OCI-LY3 (cell line): ENCODE data around the gene HNRNPUL1.

Experiments
- H2AFZ ChIP-seq: fragments of 200-600, 300-600 bp; shearing (Covaris generic); 2 replicates; pipeline ENCODE4 v1.6.0; 2014; ENCODE audit warnings: antibody characterized with exemption, low read depth, low read length
- H3K27ac ChIP-seq: fragments of 200-600, 300-600 bp; sonication (generic); 2 replicates; pipeline ENCODE4 v1.5.1; 2014; ENCODE audit warnings: mild to moderate bottlenecking, low read length, moderate library complexity, mixed read lengths
- H3K27me3 ChIP-seq: fragments of 200-600, 300-600 bp; sonication (generic); 2 replicates; pipeline ENCODE4 v1.6.1; 2014; ENCODE audit warnings: low read depth, low read length, mixed read lengths
- H3K36me3 ChIP-seq: fragments of 200-600, 300-600 bp; sonication (generic); replicated peaks from 2 replicates; pipeline ENCODE3; 2014; ENCODE audit warnings: low read depth, low read length, mixed read lengths
- H3K4me1 ChIP-seq: fragments of 300-600, 200-600 bp; sonication (generic); 2 replicates; pipeline ENCODE4 v1.6.1; 2014; ENCODE audit warnings: low read length, mixed read lengths
- H3K4me2 ChIP-seq: fragments of 200-600, 300-600 bp; sonication (generic); 2 replicates; pipeline ENCODE4 v1.6.1; 2014; ENCODE audit warnings: low read length, mixed read lengths
- H3K4me3 ChIP-seq: fragments of 300-600, 200-600 bp; sonication (generic); 2 replicates; pipeline ENCODE4 v1.5.1; 2014; ENCODE audit warnings: antibody characterized with exemption, mild to moderate bottlenecking, low read length, moderate library complexity
- H3K79me2 ChIP-seq: fragments of 300-600, 200-600 bp; shearing (Covaris generic); 2 replicates; pipeline ENCODE4 v1.6.1; 2014; ENCODE audit warnings: mild to moderate bottlenecking, low read length, mixed read lengths
- H3K9ac ChIP-seq: fragments of 300-600, 200-600 bp; shearing (Covaris generic); 2 replicates; pipeline ENCODE4 v1.6.0; 2014; ENCODE audit warnings: mild to moderate bottlenecking, low read length, moderate library complexity
- H3K9me3 ChIP-seq: fragments of 200-600, 300-600 bp; shearing (Covaris generic); 2 replicates; pipeline ENCODE4 v1.6.1; 2014; ENCODE audit warnings: low read length, mixed read lengths; ENCODE audit not compliant: insufficient read depth
- H4K20me1 ChIP-seq: fragments of 200-600, 300-600 bp; sonication (generic); 2 replicates; pipeline ENCODE4 v1.6.1; 2016; ENCODE audit warnings: low read length, mixed read lengths; ENCODE audit not compliant: insufficient read depth
- EZH2phosphoT487 ChIP-seq: fragments of 200-600 bp; shearing (Covaris generic); IDR thresholded peaks from 2 replicates; pipeline ENCODE4 v1.6.1; 2018; ENCODE audit warnings: antibody characterized with exemption, mixed run types, low read depth
- TF ChIP-seq, protein P1 (sequence below): fragments of 200-600, 300-600 bp; sonication (generic); IDR thresholded peaks from 2 replicates; pipeline ENCODE4 v1.5.1; 2014; ENCODE audit warnings: antibody characterized with exemption, low read length, low read depth

HNRNPUL1 gene

DNA sequence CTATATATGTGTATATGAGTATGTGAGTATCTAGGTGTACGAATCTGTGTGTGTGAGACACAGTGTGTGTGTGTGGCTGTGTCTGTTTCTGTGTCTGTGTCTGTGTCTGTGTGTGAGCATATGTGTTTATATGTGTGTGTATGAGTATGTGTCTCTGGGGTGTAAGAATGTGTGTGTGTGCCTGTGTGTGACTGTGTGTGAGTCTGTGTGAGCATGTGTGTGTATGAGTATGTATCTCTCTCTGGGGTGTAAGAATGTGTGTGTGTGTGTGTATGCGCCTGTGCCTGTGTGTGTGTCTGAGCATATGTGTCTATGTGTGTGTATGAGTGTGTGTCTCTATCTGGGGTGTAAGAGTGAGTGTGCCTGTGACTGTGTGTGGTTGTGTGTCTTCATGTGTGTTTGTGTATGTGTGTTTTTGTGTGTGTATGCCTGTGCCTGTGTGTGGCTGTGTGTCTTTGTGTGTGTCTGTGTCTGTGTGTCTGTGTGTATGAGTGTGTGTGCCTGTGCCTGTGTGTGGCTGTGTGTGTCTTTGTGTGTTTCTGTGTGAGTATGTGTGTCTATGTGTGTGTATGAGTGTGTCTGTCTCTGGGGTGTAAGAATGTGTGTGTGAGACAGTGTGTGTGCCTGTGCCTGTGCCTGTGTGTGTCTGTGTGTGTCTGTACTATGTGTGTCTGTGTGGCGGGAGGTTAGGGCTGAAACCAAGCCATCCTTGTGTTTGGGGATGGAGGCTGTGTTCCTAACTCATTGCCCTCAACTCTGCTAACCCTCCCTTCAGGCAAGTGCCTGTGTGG lies 33.9 kb upstream of the HNRNPUL1 start:
- H3K9ac ChIP-seq = no peak overlapping the region
- H3K4me3 ChIP-seq = no peak overlapping the region
- no peak overlapping the region for H3K4me2 ChIP-seq
- H4K20me1 ChIP-seq = no peaks in the 10 kb centered on the region
- H3K27me3 ChIP-seq = no peaks in the 10 kb centered on the region
- no peak overlapping the region for H3K27ac ChIP-seq
- TF ChIP-seq, protein P1, sequence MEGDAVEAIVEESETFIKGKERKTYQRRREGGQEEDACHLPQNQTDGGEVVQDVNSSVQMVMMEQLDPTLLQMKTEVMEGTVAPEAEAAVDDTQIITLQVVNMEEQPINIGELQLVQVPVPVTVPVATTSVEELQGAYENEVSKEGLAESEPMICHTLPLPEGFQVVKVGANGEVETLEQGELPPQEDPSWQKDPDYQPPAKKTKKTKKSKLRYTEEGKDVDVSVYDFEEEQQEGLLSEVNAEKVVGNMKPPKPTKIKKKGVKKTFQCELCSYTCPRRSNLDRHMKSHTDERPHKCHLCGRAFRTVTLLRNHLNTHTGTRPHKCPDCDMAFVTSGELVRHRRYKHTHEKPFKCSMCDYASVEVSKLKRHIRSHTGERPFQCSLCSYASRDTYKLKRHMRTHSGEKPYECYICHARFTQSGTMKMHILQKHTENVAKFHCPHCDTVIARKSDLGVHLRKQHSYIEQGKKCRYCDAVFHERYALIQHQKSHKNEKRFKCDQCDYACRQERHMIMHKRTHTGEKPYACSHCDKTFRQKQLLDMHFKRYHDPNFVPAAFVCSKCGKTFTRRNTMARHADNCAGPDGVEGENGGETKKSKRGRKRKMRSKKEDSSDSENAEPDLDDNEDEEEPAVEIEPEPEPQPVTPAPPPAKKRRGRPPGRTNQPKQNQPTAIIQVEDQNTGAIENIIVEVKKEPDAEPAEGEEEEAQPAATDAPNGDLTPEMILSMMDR = no peak
- no peak for TF ChIP-seq EZH2phosphoT487
- H3K4me1 ChIP-seq = no peaks in the 10 kb centered on the region; the same call in 1 of the 2 replicates
- no peak overlapping the region for H2AFZ ChIP-seq
- H3K79me2 ChIP-seq = no peaks in the 10 kb centered on the region
- no peaks in the 10 kb centered on the region for H3K9me3 ChIP-seq
- no peaks in the 10 kb centered on the region for H3K36me3 ChIP-seq

DNA sequence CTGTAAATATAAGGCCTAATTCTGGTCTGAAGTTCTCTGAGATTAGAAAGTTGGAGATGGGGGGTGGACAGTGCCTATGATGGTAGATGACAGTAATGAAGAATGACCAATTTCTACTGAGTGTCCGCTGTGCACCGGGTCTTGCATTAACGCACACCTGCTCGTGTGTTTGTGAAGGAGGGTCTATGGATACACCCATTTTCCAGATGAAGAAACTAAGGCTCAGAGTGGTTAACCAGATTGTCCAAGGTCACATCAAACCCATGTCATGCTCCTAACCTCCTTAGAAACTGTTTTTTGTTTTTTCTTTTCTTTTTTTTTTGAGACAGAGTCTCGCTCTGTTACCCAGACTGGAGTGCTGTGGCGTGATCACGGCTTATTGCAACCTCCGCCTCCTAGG lies 31.5 kb upstream of the HNRNPUL1 start:
- no peak overlapping the region for H2AFZ ChIP-seq
- no peak overlapping the region for H3K9ac ChIP-seq
- no peaks in the 10 kb centered on the region for H4K20me1 ChIP-seq
- H3K4me1 ChIP-seq = no peaks in the 10 kb centered on the region; the same call in 1 of the 2 replicates
- no peaks in the 10 kb centered on the region for H3K36me3 ChIP-seq
- H3K27me3 ChIP-seq = no peaks in the 10 kb centered on the region
- H3K4me2 ChIP-seq = no peak overlapping the region
- no peak overlapping the region for H3K4me3 ChIP-seq
- TF ChIP-seq, protein P1 = no peak
- no peak for TF ChIP-seq EZH2phosphoT487
- no peaks in the 10 kb centered on the region for H3K9me3 ChIP-seq
- H3K27ac ChIP-seq = no peak overlapping the region
- no peaks in the 10 kb centered on the region for H3K79me2 ChIP-seq

DNA sequence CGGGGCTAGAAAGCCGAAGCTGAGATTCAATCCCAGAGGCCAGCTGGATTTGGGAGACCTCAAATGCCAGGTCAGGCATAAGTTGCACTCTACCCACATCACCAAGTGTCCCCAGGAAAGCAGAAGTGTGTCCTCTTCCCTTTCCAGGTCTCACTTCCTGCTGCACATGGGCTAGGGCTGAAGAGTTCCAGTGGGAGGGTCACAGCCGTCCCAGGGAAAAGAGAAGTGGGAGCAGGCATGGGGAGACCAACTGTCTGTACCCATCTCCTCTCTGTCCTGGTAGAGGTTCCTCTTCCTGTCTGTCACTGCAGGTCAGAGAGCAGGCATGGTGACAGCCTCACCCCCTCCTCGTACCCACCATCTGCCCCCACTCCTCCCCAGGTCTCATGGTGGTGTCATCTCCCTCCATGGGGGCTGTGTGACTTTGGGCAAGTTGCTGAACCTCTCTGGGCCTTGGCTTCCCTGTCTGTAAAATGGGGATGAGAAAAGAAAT lies 30.4 kb upstream of the HNRNPUL1 start:
- no peaks in the 10 kb centered on the region for H4K20me1 ChIP-seq
- no peaks in the 10 kb centered on the region; the same call in 1 of the 2 replicates for H3K4me1 ChIP-seq
- H3K4me3 ChIP-seq = no peak overlapping the region
- H3K9me3 ChIP-seq = no peaks in the 10 kb centered on the region
- no peak overlapping the region for H3K9ac ChIP-seq
- no peak overlapping the region for H2AFZ ChIP-seq
- no peaks in the 10 kb centered on the region for H3K79me2 ChIP-seq
- H3K4me2 ChIP-seq = no peak overlapping the region
- H3K27me3 ChIP-seq = no peaks in the 10 kb centered on the region
- TF ChIP-seq EZH2phosphoT487 = no peak
- TF ChIP-seq, protein P1 = no peak
- no peak overlapping the region for H3K27ac ChIP-seq
- no peaks in the 10 kb centered on the region for H3K36me3 ChIP-seq

DNA sequence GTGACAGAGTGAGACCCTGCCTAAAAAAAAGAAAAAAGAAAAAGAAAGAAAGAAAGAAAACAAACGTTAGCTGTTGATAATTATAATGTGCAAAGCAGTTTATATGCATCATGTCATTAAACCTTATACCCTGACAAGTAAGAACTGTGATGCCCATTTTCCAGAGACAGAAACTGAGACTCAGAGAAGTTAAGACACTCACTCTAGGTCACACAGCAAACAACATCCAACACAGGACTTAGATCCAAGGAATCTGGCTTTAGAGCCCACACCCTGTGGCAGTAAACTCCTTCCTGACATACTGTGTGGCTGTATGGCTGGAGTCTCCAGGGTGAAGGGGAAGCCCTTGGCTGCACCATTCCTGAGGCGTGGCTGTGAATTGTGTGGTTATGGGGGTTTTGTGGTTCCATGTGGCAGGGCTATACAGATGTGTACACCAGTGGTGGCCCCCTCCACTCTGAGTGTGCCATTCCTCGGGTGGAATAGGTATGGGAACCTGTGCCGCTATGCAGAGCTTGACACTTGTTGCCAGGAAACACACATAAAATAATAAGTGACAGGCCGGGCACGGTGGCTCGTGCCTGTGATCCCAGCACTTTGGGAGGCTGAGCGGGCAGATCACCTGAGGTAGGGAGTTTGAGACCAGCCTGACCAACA lies 29.5 kb upstream of the HNRNPUL1 start:
- TF ChIP-seq, protein P1 = no peak
- no peak for TF ChIP-seq EZH2phosphoT487
- H3K36me3 ChIP-seq = no peaks in the 10 kb centered on the region

More for the DNA sequence above, 29.5 kb upstream of the HNRNPUL1 start:
- Histone ChIP-seq H3K9me3 (no peaks in the 10 kb centered on the region), H4K20me1 (no peaks in the 10 kb centered on the region), H3K79me2 (no peaks in the 10 kb centered on the region), H3K27me3 (no peaks in the 10 kb centered on the region), H3K4me2 (no peak overlapping the region), H3K27ac (no peak overlapping the region), H3K4me1 (no peaks in the 10 kb centered on the region; the same call in 1 of the 2 replicates), H2AFZ (no peak overlapping the region), H3K9ac (no peak overlapping the region), H3K4me3 (no peak overlapping the region)
